Glutamatergic neuron (in vitro differentiated cells): ENCODE data around the gene SLC28A3. TPM values are rescaled to one million over a fixed set of nuclear protein-coding genes. Genes with fewer than 3 reads are reported as not detected.

Experiments
- DNase-seq: peaks from one replicate; pipeline ENCODE4 v3.0.0; 2022
- H3K27ac Mint-ChIP-seq: one replicate; pipeline ENCODE4 v1.8.0; 2020; ENCODE audit warnings: mild to moderate bottlenecking, mixed read lengths, inconsistent platforms; ENCODE audit not compliant: unreplicated experiment
- H3K27me3 Mint-ChIP-seq: one replicate; pipeline ENCODE4 v1.8.0; 2020; ENCODE audit warnings: mild to moderate bottlenecking, moderate library complexity, mixed read lengths, inconsistent platforms; ENCODE audit not compliant: unreplicated experiment
- H3K36me3 Mint-ChIP-seq: one replicate; pipeline ENCODE4 v1.8.0; 2020; ENCODE audit warnings: mild to moderate bottlenecking, mixed read lengths, inconsistent platforms; ENCODE audit not compliant: unreplicated experiment
- H3K4me1 Mint-ChIP-seq: one replicate; pipeline ENCODE4 v1.8.0; 2020; ENCODE audit warnings: mild to moderate bottlenecking, low read depth, mixed read lengths, inconsistent platforms; ENCODE audit not compliant: unreplicated experiment
- H3K4me3 Mint-ChIP-seq: one replicate; pipeline ENCODE4 v1.8.0; 2020; ENCODE audit warnings: mild to moderate bottlenecking, mixed read lengths, inconsistent platforms; ENCODE audit not compliant: unreplicated experiment
- H3K9me3 Mint-ChIP-seq: one replicate; pipeline ENCODE4 v1.8.0; 2020; ENCODE audit warnings: mild to moderate bottlenecking, moderate library complexity, mixed read lengths, inconsistent platforms; ENCODE audit not compliant: unreplicated experiment
- CTCF ChIP-seq: fragments of 200-600 bp; sonication (generic); IDR thresholded peaks from one replicate; pipeline ENCODE4 v1.5.0; 2021; ENCODE audit not compliant: partially characterized antibody, unreplicated experiment
- total RNA-seq: library from RNA; stranded (reverse); fragmentation: NEBNext Ultra II Directional; extraction: Animal tissue kit (Norgen Biotek cat#: 25700); gene quantifications from one replicate; pipeline ENCODE4 v1.2.1, GENCODE V29; 2021; ENCODE audit not compliant: unreplicated experiment

Gene SLC28A3
- total RNA-seq, 1 donor from 2014 or later = not detected

- Mint-ChIP-seq H3K36me3 (no peaks in the 10 kb centered on the region), H3K27ac (no peak overlapping the region), H3K4me1 (no peaks in the 10 kb centered on the region), H3K27me3 (no peaks in the 10 kb centered on the region), H3K4me3 (no peak overlapping the region), H3K9me3 (no peaks in the 10 kb centered on the region)
- no peak for TF ChIP-seq CTCF
- DNase-seq = no peak
Measured at GRCh38 chr9:84337252-84337651, 3.3 kb downstream of the SLC28A3 start.

GRCh38 chr9:84331119-84331809 lies 9.3 kb downstream of the SLC28A3 start:
- Mint-ChIP-seq H3K27me3 (peaks cover 2% of the 10 kb centered on the region), H3K36me3 (no peaks in the 10 kb centered on the region), H3K4me3 (no peak overlapping the region), H3K27ac (no peak overlapping the region), H3K9me3 (no peaks in the 10 kb centered on the region), H3K4me1 (no peaks in the 10 kb centered on the region)
- no peak for DNase-seq
- no peak for TF ChIP-seq CTCF

GRCh38 chr9:84330246-84330645 lies 10.3 kb downstream of the SLC28A3 start:
- Mint-ChIP-seq H3K27ac (no peak overlapping the region), H3K4me1 (no peaks in the 10 kb centered on the region), H3K36me3 (no peaks in the 10 kb centered on the region), H3K4me3 (no peak overlapping the region), H3K9me3 (no peaks in the 10 kb centered on the region), H3K27me3 (peaks cover 2% of the 10 kb centered on the region)
- TF ChIP-seq CTCF = no peak
- no peak for DNase-seq

GRCh38 chr9:84327184-84327583 lies 13.4 kb downstream of the SLC28A3 start:
- no peak for DNase-seq
- H3K27ac Mint-ChIP-seq = no peak overlapping the region
- no peaks in the 10 kb centered on the region for H3K9me3 Mint-ChIP-seq
- no peak for TF ChIP-seq CTCF
- no peaks in the 10 kb centered on the region for H3K4me1 Mint-ChIP-seq
- no peaks in the 10 kb centered on the region for H3K36me3 Mint-ChIP-seq
- H3K4me3 Mint-ChIP-seq = no peak overlapping the region
- peaks cover 2% of the 10 kb centered on the region for H3K27me3 Mint-ChIP-seq

- no peaks in the 10 kb centered on the region for H3K4me1 Mint-ChIP-seq
- no peak for TF ChIP-seq CTCF
- H3K27me3 Mint-ChIP-seq = no peaks in the 10 kb centered on the region
Measured at GRCh38 chr9:84325347-84325973, 15.1 kb downstream of the SLC28A3 start.

More at GRCh38 chr9:84325347-84325973, 15.1 kb downstream of the SLC28A3 start:
- Mint-ChIP-seq H3K36me3 (no peaks in the 10 kb centered on the region), H3K27ac (no peak overlapping the region), H3K4me3 (no peak overlapping the region), H3K9me3 (no peaks in the 10 kb centered on the region)
- no peak for DNase-seq
